ENCODE measurements around the gene APBA1. TPM values are rescaled to one million over a fixed set of nuclear protein-coding genes. Genes with fewer than 3 reads are reported as not detected.

APBA1 gene
- total and polyA plus RNA-seq, 2 donors (not counting 3 experiments of a cell fraction or from before 2014, with no cell fraction given): 6.1 to 11.3 TPM

DNA sequence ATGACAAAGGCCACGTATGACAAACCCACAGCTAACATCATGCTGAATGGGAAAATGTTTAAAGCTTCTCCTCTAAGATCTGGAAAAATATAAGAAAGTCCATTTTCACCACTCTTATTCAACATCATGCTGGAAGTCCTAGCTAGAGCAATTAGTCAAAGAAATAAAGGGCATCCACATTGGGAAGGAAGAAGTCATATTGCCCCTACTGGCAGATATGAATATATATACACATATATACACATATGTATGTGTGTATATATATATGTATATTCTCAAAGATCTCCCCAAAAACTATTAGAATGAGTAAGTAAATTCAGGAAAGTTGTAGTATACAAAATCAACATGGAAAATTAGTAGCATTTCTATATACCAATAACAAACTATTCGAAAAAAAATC, 17.1 kb downstream of the APBA1 start:
- dilution Hi-C loops (cut with MboI; ENCODE audit: extremely low pct_ligation_motif_present, low sequenced_read_pairs): no loop called here
- POLR2A ChIA-PET: no interaction called here

More for the DNA sequence above, 17.1 kb downstream of the APBA1 start:
- Histone ChIP-seq H3K9ac (replicated peaks; ENCODE audit: extremely low read depth, insufficient read depth, low read length) (no peak overlapping the region), H3K79me2 (ENCODE audit: control insufficient read depth, insufficient read depth, low read length) (no peaks in the 10 kb centered on the region), H2AFZ (ENCODE audit: low read depth, low read length) (no peak overlapping the region), H3K4me1 (ENCODE audit: control insufficient read depth, extremely low read depth, insufficient read depth, low read length) (peaks cover under 1% of the 10 kb centered on the region), H3K27me3 (ENCODE audit: control insufficient read depth in 2 of 2, insufficient read depth in 2 of 2, low read length in 2 of 2) (peaks cover 0 to 5% of the 10 kb centered on the region in 2 experiments), H4K20me1 (replicated peaks; ENCODE audit: control insufficient read depth, extremely low read depth, insufficient read depth, low read length) (no peaks in the 10 kb centered on the region), H3K9me3 (replicated peaks; ENCODE audit: control insufficient read depth, insufficient read depth, low read length) (no peaks in the 10 kb centered on the region), H3K9me1 (replicated peaks; ENCODE audit: control insufficient read depth, extremely low read depth, insufficient read depth, low read length) (peaks cover 2% of the 10 kb centered on the region), H3K4me3 (replicated peaks in 1 of 3; ENCODE audit: insufficient read depth in 1 of 3, low read depth in 1 of 3, low read length in 3 of 3) (no peak overlapping the region), H3K4me2 (ENCODE audit: insufficient read depth, low read length) (no peak overlapping the region), H3K36me3 (ENCODE audit: control insufficient read depth in 2 of 2, extremely low read depth in 1 of 2, insufficient read depth in 2 of 2, low read length in 2 of 2) (no peaks in the 10 kb centered on the region), H3K27ac (ENCODE audit: insufficient read depth, low read depth, low read length) (no peak overlapping the region)
- FAIRE-seq: no peak
- no peak for TF ChIP-seq POLR2A (IDR thresholded peaks at IDR 0.05; ENCODE audit: low read depth, low read length)
- TF ChIP-seq, protein P1, sequence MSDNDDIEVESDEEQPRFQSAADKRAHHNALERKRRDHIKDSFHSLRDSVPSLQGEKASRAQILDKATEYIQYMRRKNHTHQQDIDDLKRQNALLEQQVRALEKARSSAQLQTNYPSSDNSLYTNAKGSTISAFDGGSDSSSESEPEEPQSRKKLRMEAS (IDR thresholded peaks at IDR 0.05; ENCODE audit: insufficient read depth, insufficient read length): no peak
- TF ChIP-seq JUN (IDR thresholded peaks at IDR 0.05; ENCODE audit: borderline replicate concordance, insufficient read depth, insufficient read length, low read depth): no peak
- TF ChIP-seq MYC (IDR thresholded peaks at IDR 0.05; ENCODE audit: low read depth, low read length): no peak
- TF ChIP-seq, protein P2, sequence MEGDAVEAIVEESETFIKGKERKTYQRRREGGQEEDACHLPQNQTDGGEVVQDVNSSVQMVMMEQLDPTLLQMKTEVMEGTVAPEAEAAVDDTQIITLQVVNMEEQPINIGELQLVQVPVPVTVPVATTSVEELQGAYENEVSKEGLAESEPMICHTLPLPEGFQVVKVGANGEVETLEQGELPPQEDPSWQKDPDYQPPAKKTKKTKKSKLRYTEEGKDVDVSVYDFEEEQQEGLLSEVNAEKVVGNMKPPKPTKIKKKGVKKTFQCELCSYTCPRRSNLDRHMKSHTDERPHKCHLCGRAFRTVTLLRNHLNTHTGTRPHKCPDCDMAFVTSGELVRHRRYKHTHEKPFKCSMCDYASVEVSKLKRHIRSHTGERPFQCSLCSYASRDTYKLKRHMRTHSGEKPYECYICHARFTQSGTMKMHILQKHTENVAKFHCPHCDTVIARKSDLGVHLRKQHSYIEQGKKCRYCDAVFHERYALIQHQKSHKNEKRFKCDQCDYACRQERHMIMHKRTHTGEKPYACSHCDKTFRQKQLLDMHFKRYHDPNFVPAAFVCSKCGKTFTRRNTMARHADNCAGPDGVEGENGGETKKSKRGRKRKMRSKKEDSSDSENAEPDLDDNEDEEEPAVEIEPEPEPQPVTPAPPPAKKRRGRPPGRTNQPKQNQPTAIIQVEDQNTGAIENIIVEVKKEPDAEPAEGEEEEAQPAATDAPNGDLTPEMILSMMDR (IDR thresholded peaks at IDR 0.05; ENCODE audit: extremely low read depth in 1 of 2, insufficient read depth in 1 of 2, low read depth in 1 of 2, low read length in 2 of 2): no peak
- no peak for TF ChIP-seq FOS (IDR thresholded peaks at IDR 0.05; ENCODE audit: borderline replicate concordance, insufficient read depth, low read length)
- TF ChIP-seq GATA2 (IDR thresholded peaks at IDR 0.05; ENCODE audit: insufficient read depth, insufficient read length, low read depth, low read length): no peak
- TF ChIP-seq EZH2 (IDR thresholded peaks at IDR 0.05; ENCODE audit: borderline replicate concordance, low read depth, low read length, severe bottlenecking): no peak
- no peak for DNase-seq (ENCODE audit: low read depth, low spot score)
- BruUV-seq (replicated peaks): no TSS peak
- intact Hi-C loops (cut with micrococcal nuclease): no loop called here
- CTCF ChIA-PET: interaction anchor here (0.7 to 1.7 kb wide), 4 partner anchors 9 to 19 kb away, joined by 3 to 10 read pairs (median 6); partner anchors contain the start of gene APBA1
